ENCODE measurements around the gene GDPD5.
A peak's percentile ranks its signal among the peaks of the same experiment; 100 is the strongest.

The GDPD5 gene

GRCh38 chr11:75557666-75558494, 32.1 kb upstream of the GDPD5 start:
- DNase-seq = peak; percentile 87

- no peak for DNase-seq
Measured at GRCh38 chr11:75556275-75556674, 30.5 kb upstream of the GDPD5 start.

GRCh38 chr11:75555079-75555811, 29.5 kb upstream of the GDPD5 start:
- DNase-seq = no peak

GRCh38 chr11:75554258-75555022, 28.7 kb upstream of the GDPD5 start:
- peak; percentile 100 for DNase-seq

GRCh38 chr11:75553889-75554257, 28.1 kb upstream of the GDPD5 start:
- DNase-seq = no peak

- DNase-seq = no peak
Measured at GRCh38 chr11:75553182-75553581, 27.4 kb upstream of the GDPD5 start.

GRCh38 chr11:75549370-75549958, 23.7 kb upstream of the GDPD5 start:
- no peak for DNase-seq

- DNase-seq = no peak
Measured at GRCh38 chr11:75548595-75549272, 23.0 kb upstream of the GDPD5 start.

GRCh38 chr11:75547617-75548058, 21.9 kb upstream of the GDPD5 start:
- peak; percentile 87 for DNase-seq

- no peak for DNase-seq
Measured at GRCh38 chr11:75547177-75547576, 21.4 kb upstream of the GDPD5 start.

- no peak for DNase-seq
Measured at GRCh38 chr11:75543806-75544205, 18.1 kb upstream of the GDPD5 start.

- DNase-seq = no peak
Measured at GRCh38 chr11:75542088-75542438, 16.3 kb upstream of the GDPD5 start.

- DNase-seq = no peak
Measured at GRCh38 chr11:75541193-75542087, 15.7 kb upstream of the GDPD5 start.

GRCh38 chr11:75539459-75540334, 14.0 kb upstream of the GDPD5 start:
- DNase-seq = no peak

- DNase-seq = no peak
Measured at GRCh38 chr11:75538150-75538942, 12.6 kb upstream of the GDPD5 start.

- no peak for DNase-seq
Measured at GRCh38 chr11:75537740-75538139, 12.0 kb upstream of the GDPD5 start.

GRCh38 chr11:75536786-75537641, 11.3 kb upstream of the GDPD5 start:
- no peak for DNase-seq

GRCh38 chr11:75535071-75535470, 9.3 kb upstream of the GDPD5 start:
- no peak for DNase-seq

Data from right hindlimb (tissue), 1 donor.